ENCODE data around the gene CENPP.

DNA sequence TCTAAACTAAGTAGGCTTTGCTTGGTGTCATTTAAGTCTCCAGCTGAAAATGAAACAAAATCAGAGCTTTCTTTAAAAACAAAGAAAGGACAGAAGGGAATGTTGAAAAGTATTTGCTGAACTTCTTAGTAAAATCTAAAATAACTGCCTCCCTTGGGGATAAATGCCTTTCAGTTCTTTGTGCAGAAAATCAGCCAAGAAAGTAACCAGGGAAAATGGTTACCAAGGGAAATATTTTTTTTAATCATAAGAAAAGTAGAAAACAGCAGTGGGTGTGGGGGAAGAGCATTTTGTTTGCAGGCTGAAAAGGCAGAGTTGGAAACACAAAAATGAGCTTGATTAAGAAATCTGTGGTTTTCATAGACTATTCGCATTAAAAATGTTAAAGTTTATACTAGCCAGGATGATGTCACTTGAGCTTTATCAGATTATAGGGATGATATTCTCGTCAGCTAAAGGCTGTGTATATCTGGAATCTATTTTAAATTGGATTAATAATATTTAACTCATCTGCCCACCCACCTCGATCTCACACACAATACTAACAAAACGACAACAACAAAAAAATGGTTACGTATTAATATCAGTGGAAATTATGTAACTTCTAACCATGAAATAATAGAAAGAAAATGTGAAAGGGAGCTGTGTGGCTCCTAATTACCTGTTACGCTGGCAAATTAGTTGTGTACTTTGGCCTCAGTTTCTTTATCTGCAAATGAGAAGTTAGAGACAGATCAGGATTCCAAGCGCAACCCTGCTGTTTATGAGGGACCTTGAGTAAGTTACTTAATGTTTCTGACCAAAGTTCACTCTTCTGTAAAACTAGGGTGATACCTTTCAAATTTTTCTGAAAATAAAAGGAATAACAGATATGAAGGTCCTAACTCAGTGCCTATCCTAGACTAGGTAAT is 210.4 kb downstream of the CENPP start, which contains the start of gene ECM2:
- TF ChIP-seq, protein P1, sequence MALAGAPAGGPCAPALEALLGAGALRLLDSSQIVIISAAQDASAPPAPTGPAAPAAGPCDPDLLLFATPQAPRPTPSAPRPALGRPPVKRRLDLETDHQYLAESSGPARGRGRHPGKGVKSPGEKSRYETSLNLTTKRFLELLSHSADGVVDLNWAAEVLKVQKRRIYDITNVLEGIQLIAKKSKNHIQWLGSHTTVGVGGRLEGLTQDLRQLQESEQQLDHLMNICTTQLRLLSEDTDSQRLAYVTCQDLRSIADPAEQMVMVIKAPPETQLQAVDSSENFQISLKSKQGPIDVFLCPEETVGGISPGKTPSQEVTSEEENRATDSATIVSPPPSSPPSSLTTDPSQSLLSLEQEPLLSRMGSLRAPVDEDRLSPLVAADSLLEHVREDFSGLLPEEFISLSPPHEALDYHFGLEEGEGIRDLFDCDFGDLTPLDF (CRISPR knock-in tag; IDR thresholded peaks at IDR 0.05) = no peak
- TF ChIP-seq ESRRA (CRISPR knock-in tag; IDR thresholded peaks at IDR 0.05; ENCODE audit: borderline replicate concordance) (no peak), ATF2 (CRISPR knock-in tag; IDR thresholded peaks at IDR 0.05; ENCODE audit: borderline replicate concordance, low read depth) (no peak), CTCF (IDR thresholded peaks at IDR 0.05) (no peak), ZBTB21 (CRISPR knock-in tag; IDR thresholded peaks at IDR 0.05; ENCODE audit: borderline replicate concordance) (no peak), MAX (CRISPR knock-in tag; IDR thresholded peaks at IDR 0.05) (no peak), IRF1 (CRISPR knock-in tag; IDR thresholded peaks at IDR 0.05) (no peak)
- TF ChIP-seq, protein P2, sequence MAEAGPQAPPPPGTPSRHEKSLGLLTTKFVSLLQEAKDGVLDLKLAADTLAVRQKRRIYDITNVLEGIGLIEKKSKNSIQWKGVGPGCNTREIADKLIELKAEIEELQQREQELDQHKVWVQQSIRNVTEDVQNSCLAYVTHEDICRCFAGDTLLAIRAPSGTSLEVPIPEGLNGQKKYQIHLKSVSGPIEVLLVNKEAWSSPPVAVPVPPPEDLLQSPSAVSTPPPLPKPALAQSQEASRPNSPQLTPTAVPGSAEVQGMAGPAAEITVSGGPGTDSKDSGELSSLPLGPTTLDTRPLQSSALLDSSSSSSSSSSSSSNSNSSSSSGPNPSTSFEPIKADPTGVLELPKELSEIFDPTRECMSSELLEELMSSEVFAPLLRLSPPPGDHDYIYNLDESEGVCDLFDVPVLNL (CRISPR knock-in tag; IDR thresholded peaks at IDR 0.05; ENCODE audit: borderline replicate concordance, low read depth) = no peak
- TF ChIP-seq, protein P3, sequence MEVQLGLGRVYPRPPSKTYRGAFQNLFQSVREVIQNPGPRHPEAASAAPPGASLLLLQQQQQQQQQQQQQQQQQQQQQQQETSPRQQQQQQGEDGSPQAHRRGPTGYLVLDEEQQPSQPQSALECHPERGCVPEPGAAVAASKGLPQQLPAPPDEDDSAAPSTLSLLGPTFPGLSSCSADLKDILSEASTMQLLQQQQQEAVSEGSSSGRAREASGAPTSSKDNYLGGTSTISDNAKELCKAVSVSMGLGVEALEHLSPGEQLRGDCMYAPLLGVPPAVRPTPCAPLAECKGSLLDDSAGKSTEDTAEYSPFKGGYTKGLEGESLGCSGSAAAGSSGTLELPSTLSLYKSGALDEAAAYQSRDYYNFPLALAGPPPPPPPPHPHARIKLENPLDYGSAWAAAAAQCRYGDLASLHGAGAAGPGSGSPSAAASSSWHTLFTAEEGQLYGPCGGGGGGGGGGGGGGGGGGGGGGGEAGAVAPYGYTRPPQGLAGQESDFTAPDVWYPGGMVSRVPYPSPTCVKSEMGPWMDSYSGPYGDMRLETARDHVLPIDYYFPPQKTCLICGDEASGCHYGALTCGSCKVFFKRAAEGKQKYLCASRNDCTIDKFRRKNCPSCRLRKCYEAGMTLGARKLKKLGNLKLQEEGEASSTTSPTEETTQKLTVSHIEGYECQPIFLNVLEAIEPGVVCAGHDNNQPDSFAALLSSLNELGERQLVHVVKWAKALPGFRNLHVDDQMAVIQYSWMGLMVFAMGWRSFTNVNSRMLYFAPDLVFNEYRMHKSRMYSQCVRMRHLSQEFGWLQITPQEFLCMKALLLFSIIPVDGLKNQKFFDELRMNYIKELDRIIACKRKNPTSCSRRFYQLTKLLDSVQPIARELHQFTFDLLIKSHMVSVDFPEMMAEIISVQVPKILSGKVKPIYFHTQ (CRISPR knock-in tag; IDR thresholded peaks at IDR 0.05) = no peak
